Colonic mucosa (tissue), 4 donors: ENCODE results near the gene ROPN1B. TPM values are rescaled to one million over a fixed set of nuclear protein-coding genes. Genes with fewer than 3 reads are reported as not detected.

ENCODE experiments used
- DNase-seq: peaks from one replicate; pipeline ENCODE4 v3.0.0-alpha.2; 2020
- H3K27ac ChIP-seq: fragments of 200-600 bp; one replicate; pipeline ENCODE4 v1.8.0; 2021
- H3K27me3 ChIP-seq: fragments of 200-600 bp; one replicate; pipeline ENCODE4 v1.8.0; 2021
- H3K36me3 ChIP-seq: fragments of 200-600 bp; one replicate; pipeline ENCODE4 v1.8.0; 2021
- H3K4me1 ChIP-seq: fragments of 200-600 bp; one replicate; pipeline ENCODE4 v1.8.0; 2021; ENCODE audit warnings: mild to moderate bottlenecking
- H3K4me3 ChIP-seq: fragments of 200-600 bp; one replicate; pipeline ENCODE4 v1.8.0; 2021
- H3K9ac ChIP-seq, 2 donors: one replicate each; pipeline ENCODE4 v1.7.0; 2013; ENCODE audit warnings: control low read depth in 2 of 2, low read depth in 2 of 2, low read length in 2 of 2
- H3K9me3 ChIP-seq: fragments of 200-600 bp; one replicate; pipeline ENCODE4 v1.8.0; 2021
- intact Hi-C: fragments of 100-400 bp; cut with DNase I; formaldehyde crosslinking; loops from one replicate; pipeline ENCODE4 v1.14.1; 2022
- total RNA-seq, 2 donors: library from RNA; stranded (reverse); fragmentation: NEBNext Ultra II Directional in 1 of 2; extraction: Animal tissue kit (Norgen Biotek cat#: 25700) in 1 of 2; gene quantifications; one replicate each; pipeline ENCODE4 v1.2.1, GENCODE V29; 2021
- TF ChIP-seq, protein P1 (sequence below): fragments of 200-600 bp; IDR thresholded peaks from one replicate; pipeline ENCODE4 v1.8.0; 2022; ENCODE audit warnings: antibody characterized with exemption, mild to moderate bottlenecking
- donor health status: healthy.
- donor health status: DM: no; HTN: no; CAD: no.
- donor health status: DM: no; HTN: no; CAD: no.

Gene ROPN1B
- total RNA-seq, 2 donors from 2014 or later, result not detected

DNA sequence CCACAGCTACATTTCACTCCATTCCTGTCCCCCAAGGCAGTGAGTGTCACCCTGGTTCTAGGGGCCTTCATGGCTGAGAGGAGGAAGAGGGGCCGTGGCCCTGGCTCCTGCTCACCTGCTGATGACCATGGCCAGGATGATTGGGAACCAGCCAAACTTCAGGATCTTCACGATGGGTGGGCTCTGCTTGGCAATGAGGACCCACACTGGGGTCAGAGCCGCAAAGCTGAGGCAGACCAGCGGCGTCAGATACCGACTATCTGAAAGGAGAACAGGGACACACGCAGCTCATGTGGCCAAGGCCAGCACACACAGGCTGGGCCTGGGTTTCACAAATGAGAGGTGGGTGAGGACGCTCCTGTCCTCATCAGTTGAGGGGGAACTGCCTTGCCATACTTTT is 47.6 kb downstream of the ROPN1B start:
- H3K27ac ChIP-seq, result no peak overlapping the region
- no peak overlapping the region for H3K9ac ChIP-seq
- no peak for DNase-seq
- no peaks in the 10 kb centered on the region for H3K27me3 ChIP-seq
- no peaks in the 10 kb centered on the region for H3K9me3 ChIP-seq
- no peak overlapping the region for H3K4me3 ChIP-seq
- intact Hi-C loops, result no loop called here
- H3K36me3 ChIP-seq, result no peaks in the 10 kb centered on the region
- TF ChIP-seq, protein P1, sequence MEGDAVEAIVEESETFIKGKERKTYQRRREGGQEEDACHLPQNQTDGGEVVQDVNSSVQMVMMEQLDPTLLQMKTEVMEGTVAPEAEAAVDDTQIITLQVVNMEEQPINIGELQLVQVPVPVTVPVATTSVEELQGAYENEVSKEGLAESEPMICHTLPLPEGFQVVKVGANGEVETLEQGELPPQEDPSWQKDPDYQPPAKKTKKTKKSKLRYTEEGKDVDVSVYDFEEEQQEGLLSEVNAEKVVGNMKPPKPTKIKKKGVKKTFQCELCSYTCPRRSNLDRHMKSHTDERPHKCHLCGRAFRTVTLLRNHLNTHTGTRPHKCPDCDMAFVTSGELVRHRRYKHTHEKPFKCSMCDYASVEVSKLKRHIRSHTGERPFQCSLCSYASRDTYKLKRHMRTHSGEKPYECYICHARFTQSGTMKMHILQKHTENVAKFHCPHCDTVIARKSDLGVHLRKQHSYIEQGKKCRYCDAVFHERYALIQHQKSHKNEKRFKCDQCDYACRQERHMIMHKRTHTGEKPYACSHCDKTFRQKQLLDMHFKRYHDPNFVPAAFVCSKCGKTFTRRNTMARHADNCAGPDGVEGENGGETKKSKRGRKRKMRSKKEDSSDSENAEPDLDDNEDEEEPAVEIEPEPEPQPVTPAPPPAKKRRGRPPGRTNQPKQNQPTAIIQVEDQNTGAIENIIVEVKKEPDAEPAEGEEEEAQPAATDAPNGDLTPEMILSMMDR, result no peak
- H3K4me1 ChIP-seq, result no peaks in the 10 kb centered on the region

DNA sequence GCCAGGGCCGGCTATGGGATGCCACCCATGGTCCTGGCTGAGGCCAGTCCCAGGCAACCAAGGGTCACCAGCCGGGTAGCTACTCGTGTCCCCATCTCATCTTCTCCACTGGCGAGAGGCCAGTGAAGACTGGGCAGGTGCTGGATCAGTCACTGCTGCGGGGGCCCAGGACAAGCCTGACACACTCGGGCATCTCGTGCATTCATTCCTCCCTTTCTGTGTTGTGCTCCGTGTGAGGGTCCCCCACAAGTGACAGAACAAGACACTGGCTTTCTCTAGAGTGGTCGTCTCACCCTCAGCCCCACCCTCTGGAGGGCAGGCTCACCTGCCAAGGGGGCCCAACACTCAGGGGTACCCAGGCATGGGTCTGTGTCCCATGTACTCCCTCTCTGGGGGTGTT is 48.4 kb downstream of the ROPN1B start:
- Histone ChIP-seq H3K27ac (no peak overlapping the region), H3K27me3 (no peaks in the 10 kb centered on the region), H3K4me3 (no peak overlapping the region), H3K4me1 (no peaks in the 10 kb centered on the region), H3K9me3 (no peaks in the 10 kb centered on the region), H3K36me3 (no peaks in the 10 kb centered on the region), H3K9ac (no peak overlapping the region)
- TF ChIP-seq, protein P1, result no peak
- DNase-seq, result no peak
- intact Hi-C loops, result no loop called here

DNA sequence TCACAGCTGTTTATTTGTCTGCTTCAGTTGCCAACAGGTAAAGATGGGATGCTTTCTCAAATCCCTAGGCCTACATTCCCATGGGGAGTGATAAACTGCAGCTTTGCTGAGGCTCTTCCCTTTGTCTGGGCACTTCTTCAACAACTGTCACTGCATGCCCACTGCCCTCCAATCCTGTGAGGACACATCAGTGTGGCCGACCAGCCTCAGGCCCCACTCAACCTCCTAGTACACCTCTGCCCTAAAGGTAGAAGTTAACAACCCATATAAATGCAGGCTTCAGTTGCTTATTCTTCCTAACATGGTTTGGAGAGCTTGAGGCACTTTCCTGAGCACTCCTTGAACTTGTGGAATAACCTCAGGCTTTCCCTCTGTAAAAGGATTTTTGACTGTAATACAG is 49.6 kb downstream of the ROPN1B start:
- no peak for DNase-seq
- Histone ChIP-seq H3K4me1 (no peaks in the 10 kb centered on the region), H3K9ac (no peak overlapping the region), H3K9me3 (no peaks in the 10 kb centered on the region), H3K36me3 (no peaks in the 10 kb centered on the region), H3K27me3 (no peaks in the 10 kb centered on the region), H3K4me3 (no peak overlapping the region), H3K27ac (no peak overlapping the region)
- TF ChIP-seq, protein P1, result no peak
- intact Hi-C loops, result no loop called here

DNA sequence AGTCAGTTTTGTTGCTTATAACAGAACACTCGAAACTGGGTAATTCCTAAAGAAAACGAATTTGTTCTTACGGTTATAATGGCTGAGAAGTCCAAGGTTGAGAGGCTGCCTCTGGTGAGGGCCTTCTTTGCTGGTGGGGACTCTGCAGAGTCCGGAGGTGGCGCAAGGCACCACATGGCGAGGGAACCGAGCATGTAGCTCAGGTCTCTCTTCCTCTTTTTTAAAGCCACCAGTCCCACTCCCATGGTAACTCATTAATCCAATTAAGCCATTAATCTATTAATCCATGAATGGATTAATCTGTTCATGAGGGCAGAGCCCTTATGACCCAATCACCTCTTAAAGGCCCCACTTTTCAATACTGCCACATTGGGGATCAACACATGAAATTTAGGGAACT is 50.0 kb downstream of the ROPN1B start:
- intact Hi-C loops, result no loop called here
- Histone ChIP-seq H3K36me3 (no peaks in the 10 kb centered on the region), H3K9me3 (no peaks in the 10 kb centered on the region), H3K27ac (no peak overlapping the region), H3K4me3 (no peak overlapping the region), H3K4me1 (no peaks in the 10 kb centered on the region), H3K27me3 (no peaks in the 10 kb centered on the region), H3K9ac (no peak overlapping the region)
- TF ChIP-seq, protein P1, result no peak
- no peak for DNase-seq

DNA sequence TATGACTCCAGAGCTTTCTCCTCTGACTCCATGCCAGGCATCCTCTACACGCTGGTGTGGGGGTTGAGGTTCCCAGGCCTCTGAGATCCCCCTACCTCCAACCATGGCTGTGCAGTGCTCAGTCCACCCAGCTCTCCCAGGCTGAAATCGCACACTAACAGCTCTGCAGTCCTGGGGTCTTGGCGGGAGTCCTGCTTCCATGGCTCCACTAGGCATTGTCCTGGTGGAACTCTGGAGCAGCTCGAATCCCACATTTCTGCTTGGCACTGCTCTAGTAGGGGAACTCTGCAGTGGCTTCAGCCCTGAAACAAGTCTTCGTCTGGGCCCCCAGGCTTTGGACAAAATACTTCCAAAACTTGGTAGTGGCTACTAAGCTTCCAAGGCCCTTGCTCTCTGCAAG is 50.7 kb downstream of the ROPN1B start:
- Histone ChIP-seq H3K27ac (no peak overlapping the region), H3K9ac (no peak overlapping the region), H3K4me1 (no peaks in the 10 kb centered on the region), H3K4me3 (no peak overlapping the region), H3K27me3 (no peaks in the 10 kb centered on the region), H3K9me3 (no peaks in the 10 kb centered on the region), H3K36me3 (no peaks in the 10 kb centered on the region)
- TF ChIP-seq, protein P1, result no peak
- DNase-seq, result no peak
- intact Hi-C loops, result no loop called here

DNA sequence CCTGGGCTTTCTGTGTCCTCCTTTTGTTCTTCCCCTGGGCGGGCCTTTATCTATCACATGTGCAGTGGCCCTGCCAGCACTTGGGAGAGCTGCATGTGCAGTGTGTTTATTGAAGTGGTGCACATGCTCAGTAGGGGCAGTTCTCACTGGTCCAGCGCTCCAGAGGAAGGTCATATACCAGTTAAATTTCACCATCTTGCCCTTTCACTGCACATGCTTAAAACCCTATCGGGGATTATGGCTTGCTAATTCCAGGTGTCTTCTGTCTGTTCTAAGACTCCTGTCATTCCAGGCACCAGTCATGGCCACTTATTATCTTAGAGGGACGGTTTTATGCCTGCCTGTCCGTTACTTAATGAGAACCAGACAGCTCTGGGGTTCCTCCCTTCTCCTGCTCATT is 52.2 kb downstream of the ROPN1B start:
- DNase-seq, result no peak
- no peaks in the 10 kb centered on the region for H3K36me3 ChIP-seq
- no peak overlapping the region for H3K27ac ChIP-seq
- H3K4me1 ChIP-seq, result no peaks in the 10 kb centered on the region
- H3K9ac ChIP-seq, result no peak overlapping the region
- TF ChIP-seq, protein P1, result no peak
- no peaks in the 10 kb centered on the region for H3K9me3 ChIP-seq
- no peaks in the 10 kb centered on the region for H3K27me3 ChIP-seq
- intact Hi-C loops, result no loop called here
- no peak overlapping the region for H3K4me3 ChIP-seq
